Measurements from ENCODE around the gene OSBP2. TPM values are rescaled to one million over a fixed set of nuclear protein-coding genes. Genes with fewer than 3 reads are reported as not detected.

Gene OSBP2, protein sequence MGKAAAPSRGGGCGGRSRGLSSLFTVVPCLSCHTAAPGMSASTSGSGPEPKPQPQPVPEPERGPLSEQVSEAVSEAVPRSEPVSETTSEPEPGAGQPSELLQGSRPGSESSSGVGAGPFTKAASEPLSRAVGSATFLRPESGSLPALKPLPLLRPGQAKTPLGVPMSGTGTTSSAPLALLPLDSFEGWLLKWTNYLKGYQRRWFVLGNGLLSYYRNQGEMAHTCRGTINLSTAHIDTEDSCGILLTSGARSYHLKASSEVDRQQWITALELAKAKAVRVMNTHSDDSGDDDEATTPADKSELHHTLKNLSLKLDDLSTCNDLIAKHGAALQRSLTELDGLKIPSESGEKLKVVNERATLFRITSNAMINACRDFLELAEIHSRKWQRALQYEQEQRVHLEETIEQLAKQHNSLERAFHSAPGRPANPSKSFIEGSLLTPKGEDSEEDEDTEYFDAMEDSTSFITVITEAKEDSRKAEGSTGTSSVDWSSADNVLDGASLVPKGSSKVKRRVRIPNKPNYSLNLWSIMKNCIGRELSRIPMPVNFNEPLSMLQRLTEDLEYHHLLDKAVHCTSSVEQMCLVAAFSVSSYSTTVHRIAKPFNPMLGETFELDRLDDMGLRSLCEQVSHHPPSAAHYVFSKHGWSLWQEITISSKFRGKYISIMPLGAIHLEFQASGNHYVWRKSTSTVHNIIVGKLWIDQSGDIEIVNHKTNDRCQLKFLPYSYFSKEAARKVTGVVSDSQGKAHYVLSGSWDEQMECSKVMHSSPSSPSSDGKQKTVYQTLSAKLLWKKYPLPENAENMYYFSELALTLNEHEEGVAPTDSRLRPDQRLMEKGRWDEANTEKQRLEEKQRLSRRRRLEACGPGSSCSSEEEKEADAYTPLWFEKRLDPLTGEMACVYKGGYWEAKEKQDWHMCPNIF
- 8.6 and 14.9 TPM in 2 replicates for total RNA-seq

DNA sequence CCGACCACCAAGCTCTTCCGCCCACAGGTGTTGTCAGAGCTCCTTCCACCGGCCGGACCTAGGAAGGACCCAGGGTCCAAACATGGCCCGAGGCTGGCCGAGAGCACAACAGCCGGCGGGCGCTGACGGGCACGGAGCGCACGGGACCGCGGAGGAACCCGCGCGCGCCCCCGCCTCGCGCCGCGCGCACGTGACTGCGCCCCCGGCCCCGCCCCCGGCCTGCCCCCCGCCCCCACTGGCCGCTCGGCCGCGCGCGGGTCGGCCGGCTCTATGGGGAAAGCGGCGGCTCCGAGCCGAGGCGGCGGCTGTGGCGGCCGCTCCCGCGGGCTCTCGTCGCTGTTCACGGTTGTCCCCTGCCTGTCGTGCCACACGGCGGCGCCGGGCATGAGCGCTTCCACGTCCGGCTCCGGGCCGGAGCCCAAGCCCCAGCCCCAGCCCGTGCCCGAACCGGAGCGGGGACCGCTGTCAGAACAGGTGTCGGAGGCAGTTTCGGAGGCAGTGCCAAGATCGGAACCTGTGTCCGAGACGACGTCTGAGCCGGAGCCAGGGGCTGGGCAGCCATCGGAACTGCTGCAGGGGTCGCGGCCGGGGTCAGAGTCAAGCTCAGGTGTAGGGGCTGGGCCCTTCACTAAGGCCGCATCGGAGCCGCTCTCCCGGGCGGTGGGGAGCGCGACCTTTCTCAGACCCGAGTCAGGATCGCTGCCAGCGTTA lies at the start of gene OSBP2:
OSBP2 (plus strand) TSS at position 235 of the 711 bp plus-strand sequence; CDS start at position 271, 36 bp downstream.

DNA sequence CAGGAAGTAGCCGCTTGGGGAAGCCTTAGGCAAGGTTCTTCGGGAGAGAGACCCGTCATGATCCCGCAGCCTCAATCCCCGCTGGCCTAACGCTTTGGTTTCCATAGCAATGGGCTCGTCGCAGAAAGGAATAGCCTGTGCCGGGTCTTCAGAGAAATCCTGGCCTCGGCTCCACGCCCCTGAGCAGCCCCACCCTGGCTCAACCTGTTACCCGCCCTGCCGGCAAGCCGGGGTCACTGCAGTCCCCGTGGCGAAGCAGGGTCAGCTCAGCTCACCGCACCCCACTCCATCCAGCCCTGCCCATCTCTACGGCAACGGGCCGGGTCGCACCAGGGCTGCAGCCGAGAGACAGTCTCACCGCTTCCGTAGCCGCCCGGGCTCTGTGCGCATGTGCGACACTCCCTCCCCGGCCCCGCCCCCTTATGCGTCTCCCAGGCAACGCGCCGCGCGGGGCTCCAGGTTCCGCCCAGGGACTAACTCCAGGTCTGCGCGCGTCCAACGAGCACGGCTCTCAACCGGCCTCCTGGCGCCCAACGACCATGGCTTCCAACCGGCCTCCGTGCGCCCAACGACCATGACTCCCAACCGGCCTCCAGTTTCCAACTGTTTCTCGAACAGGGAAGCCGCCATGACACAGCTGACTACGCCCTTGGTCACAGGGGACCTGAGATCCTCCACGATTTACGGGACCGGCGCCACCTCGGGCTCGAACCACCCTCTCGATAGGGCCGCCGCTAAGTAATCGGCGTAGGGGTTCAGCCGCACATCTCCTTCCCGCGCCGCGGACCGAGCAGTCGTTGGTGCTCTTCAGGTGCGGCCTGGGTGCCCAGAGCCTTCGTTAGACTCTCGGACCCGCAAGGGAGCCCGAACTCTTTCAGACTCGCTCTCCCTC lies 26.9 kb upstream of the OSBP2 start, which contains the start of gene DUSP18:
DUSP18 (minus strand) TSS at position 382 of the 892 bp plus-strand sequence. CDS start 3,872 bp downstream, outside the sequence.

Other genes starting within 250 kb of the OSBP2 start
- gene SEC14L3, start 222.9 kb upstream of the OSBP2 start, total RNA-seq = not detected in 2 replicates
- gene SEC14L4, start 189.2 kb upstream of the OSBP2 start, total RNA-seq = 0.17 TPM in 1 of 2 replicates, not detected in the other
- gene SEC14L6, start 148.1 kb upstream of the OSBP2 start, total RNA-seq = under 0.01 TPM in 1 of 2 replicates, not detected in the other
- under 0.01 TPM in 1 of 2 replicates, not detected in the other for gene GAL3ST1, start 120.2 kb upstream of the OSBP2 start, total RNA-seq
- 51.3 and 75.8 TPM in 2 replicates for gene PES1, start 103.0 kb upstream of the OSBP2 start, total RNA-seq
- 13.8 and 18.5 TPM in 2 replicates for gene TCN2, start 87.7 kb upstream of the OSBP2 start, total RNA-seq
- gene SLC35E4, start 59.1 kb upstream of the OSBP2 start, total RNA-seq = 10.5 and 31.3 TPM in 2 replicates
- 9.3 and 11.6 TPM in 2 replicates for gene DUSP18, start 27.0 kb upstream of the OSBP2 start, total RNA-seq